Measurements from ENCODE around the gene RPL18A.

- no peak for TF ChIP-seq CTCF (conservative IDR thresholded peaks at IDR 0.05 in 1 of 2, IDR thresholded peaks at IDR 0.05 in 1 of 2; ENCODE audit: extremely low read depth in 1 of 2, insufficient read depth in 1 of 2, low read depth in 1 of 2, low read length in 2 of 2)
- no peak for TF ChIP-seq EZH2 (IDR thresholded peaks at IDR 0.05; ENCODE audit: borderline replicate concordance, low read length)
Observed at GRCh38 chr19:17910791-17911360, 51.2 kb downstream of the RPL18A start.
